GM13976 (cell line): ENCODE data around the gene ACSF3.

Experiments used
- DNase-seq: peaks from one replicate; pipeline ENCODE4 v3.0.0; 2012; ENCODE audit warnings: low spot score
- in situ Hi-C: fragments of 300-500 bp; cut with MboI; formaldehyde crosslinking; loops from one replicate; pipeline ENCODE4 v1.12.0; 2022; ENCODE audit warnings: low sequenced_read_pairs, mixed read lengths, inconsistent platforms; ENCODE audit not compliant: unreplicated experiment
- TF ChIP-seq, protein P1 (sequence below): IDR thresholded peaks from 2 replicates; pipeline ENCODE4 v1.5.1; 2012; ENCODE audit warnings: borderline replicate concordance, mild to moderate bottlenecking; ENCODE audit not compliant: insufficient read depth; ENCODE audit errors: extremely low read depth, missing control alignments, control extremely low read depth

Gene ACSF3

DNA sequence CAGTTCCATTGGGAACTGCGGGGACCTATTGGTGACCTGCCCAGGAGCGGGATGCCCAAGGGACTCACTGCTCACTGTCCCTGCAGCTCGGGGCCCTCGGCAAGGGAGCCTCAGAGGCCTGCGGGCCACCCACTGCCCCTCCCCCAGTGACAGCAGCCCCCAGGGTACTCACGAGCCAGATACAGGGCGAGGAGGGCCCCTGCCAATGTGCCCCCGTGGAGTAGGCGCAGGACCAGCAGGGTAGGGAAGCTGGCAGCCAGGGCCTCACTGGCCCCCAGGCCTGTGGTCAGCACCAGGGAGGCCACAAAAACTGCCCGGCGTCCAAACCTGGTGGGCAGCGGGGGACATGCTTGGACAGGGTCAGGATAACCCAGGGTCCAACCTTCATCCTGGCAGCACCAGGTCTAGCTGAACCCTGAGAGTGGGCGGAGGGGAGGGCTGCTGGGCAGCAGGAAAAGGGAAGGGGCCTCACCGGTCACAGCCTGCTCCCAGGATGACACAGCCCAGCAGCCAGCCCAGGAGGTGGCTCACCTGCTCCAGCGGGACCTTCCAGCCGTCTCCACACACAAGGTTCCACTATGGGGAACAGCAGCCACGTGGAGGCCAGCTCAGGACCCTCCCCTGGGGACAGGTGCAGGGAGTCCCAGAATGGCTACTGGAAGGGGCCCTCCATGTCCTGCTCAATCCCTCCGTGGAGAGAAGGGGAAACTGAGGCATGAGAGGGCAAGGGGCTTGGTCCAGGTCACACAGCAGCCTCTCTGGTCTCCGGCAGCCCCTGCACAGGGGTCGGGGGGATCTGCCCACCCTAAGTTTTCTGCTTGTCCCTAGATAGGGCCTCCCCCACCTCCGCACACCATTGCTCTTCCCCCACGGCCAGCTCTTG lies 105.8 kb downstream of the ACSF3 start:
- TF ChIP-seq, protein P1, sequence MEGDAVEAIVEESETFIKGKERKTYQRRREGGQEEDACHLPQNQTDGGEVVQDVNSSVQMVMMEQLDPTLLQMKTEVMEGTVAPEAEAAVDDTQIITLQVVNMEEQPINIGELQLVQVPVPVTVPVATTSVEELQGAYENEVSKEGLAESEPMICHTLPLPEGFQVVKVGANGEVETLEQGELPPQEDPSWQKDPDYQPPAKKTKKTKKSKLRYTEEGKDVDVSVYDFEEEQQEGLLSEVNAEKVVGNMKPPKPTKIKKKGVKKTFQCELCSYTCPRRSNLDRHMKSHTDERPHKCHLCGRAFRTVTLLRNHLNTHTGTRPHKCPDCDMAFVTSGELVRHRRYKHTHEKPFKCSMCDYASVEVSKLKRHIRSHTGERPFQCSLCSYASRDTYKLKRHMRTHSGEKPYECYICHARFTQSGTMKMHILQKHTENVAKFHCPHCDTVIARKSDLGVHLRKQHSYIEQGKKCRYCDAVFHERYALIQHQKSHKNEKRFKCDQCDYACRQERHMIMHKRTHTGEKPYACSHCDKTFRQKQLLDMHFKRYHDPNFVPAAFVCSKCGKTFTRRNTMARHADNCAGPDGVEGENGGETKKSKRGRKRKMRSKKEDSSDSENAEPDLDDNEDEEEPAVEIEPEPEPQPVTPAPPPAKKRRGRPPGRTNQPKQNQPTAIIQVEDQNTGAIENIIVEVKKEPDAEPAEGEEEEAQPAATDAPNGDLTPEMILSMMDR, result no peak
- DNase-seq, result no peak
- in situ Hi-C loops, result no loop called here

DNA sequence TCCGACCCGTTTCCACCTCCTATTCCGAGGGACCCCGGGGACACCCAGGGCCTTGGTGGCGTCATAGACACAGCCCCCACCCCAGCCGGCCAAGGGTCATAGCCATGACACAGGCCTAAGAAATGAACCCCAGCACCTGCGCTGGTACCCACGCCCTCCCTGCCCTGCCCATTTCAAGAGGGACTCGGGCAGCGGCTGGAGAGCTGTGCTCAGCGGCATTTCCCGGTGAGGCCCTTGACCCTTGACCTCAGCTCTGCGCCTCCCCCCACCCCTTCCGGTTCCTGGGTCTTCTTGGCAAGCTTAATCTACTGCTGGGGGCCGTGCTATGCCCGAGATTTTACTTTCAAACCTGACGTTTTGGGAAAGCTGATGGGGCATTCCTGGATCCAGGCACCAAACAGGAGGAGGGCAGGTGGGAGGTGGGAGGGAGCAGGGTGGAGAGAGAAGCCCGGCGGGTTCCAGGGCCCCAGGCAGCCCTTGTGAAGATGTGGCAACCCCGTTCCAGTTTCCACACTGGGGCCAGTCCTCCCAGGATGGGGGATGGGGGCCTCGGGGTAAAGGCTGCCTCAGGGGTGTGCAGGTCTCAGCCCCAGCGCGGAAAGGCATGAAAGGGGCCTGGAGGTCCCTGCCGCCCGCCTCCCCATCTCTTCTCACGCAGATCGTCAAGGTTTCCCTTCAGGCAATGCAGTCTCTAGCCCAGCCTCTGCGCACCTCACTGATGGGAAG lies 106.6 kb downstream of the ACSF3 start, which contains the start of gene SLC22A31:
Gene SLC22A31 (minus strand): TSS at position 414 of the 726 bp plus-strand sequence. CDS start 36 bp downstream, at position 378.
- no peak for DNase-seq
- TF ChIP-seq, protein P1, result no peak
- in situ Hi-C loops, result no loop called here

DNA sequence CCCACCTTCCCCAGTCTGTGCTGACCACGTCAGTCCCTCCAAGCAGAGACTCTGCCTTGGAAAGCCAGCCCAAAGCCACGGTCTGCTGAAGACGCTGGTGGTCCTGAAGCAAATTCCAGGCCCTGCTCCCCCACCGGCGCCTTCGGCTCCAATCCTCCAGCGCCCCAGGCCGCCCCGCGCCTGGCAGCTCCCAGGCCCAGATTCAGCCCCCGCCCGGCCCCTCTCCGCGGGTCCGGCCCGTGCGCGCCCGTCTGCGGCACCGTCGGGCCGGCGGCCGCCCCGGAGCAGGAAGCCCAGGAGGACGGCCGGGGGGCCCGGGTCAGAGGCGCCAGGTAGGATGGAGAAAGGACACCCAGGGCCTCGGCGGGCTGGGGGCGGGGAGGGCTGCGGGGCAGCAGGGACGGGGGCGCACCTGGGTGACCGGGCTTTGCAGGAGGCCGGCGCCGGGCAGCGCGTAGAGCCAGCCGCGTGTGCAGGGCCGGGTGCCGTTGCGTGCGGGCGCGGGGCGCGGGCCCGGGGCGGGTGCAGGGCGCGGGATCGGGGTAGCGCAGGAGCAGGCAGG lies 107.3 kb downstream of the ACSF3 start:
- DNase-seq, result no peak
- TF ChIP-seq, protein P1, result no peak
- in situ Hi-C loops, result no loop called here

DNA sequence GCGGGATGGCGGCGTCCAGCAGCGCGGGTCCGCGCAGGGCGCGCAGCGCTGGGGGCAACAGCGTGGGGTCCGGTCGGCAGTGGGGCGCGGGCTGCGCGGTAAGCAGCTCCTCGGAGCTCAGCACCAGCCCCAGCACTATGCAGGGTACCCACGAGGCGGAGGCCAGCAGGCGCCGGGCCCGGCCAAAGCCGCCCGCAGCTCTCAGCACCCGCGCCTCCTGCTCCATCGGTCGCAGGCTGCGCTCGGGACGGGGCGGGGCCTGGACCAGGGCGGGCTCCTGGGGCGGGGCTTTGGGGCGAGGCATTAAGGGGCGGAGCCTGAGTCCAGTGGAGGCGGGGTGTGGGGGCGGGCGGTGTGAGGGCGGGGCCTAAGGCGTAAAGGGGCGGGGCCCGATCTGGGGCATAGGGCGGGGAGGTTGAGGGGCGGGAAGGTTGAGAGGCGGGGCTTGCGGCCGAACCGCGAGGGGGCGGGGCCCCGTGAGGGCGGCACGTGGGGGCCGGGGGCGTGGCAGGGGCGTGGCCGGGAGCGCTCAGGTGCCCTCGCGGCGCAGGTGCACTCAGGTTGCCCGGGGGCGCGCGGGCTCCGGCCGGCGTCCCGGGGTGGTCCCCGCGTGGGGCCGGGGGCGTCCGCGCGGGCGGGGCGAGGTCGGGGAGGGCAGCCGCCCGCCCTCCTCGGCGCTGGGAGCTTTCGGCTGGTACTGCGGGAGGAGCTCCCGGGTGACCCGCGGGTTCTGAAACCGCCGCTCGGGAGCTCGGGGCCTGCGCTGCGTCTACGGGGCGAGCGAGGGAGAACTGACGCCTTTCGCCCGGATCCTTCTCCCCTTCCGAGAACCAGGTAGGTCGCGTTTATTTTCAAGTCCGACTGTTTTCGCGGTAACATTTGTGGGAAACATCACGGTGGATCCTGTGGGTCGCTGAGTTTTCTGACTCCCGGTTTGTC lies 108.1 kb downstream of the ACSF3 start:
- TF ChIP-seq, protein P1, result no peak
- in situ Hi-C loops, result no loop called here
- peak; percentile 85 for DNase-seq

DNA sequence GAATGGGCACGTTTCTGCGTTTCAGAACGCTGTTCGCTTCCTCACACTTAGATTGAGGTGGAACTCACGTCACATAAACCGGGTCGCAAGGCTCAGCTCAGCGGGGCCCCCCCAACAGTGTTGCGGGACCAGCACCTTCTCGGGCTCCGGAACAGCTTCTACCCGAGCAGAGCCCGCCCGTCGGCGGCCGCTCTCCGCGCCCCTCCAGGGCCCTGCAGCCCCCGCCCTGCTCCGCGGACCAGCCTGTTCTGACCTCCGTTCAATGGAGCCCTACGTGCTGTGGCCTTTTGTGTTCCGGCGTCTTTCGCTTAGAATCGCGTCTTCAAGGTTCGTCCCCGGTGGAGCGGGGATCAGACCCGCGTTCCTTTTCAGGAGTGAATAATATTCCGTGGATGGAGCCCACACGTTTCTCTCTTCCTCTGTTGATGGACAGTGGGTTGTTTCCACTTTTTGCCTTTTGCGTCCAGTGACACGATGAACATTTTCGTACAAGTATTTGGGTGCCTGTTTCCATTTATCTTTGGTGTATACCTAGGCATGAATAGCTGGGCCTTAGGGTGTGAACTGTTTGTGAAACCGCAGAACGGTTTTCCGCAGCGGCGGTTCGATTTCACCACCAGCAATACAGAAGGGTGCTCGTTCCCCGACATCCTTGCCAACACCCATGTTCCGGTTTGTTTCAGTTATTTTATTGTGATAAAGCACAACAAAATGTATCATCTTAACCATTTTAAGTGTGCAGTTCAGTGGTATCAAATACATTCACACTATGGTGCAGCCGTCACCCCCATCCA lies 109.0 kb downstream of the ACSF3 start:
- in situ Hi-C loops, result no loop called here
- DNase-seq, result no peak
- TF ChIP-seq, protein P1, result no peak
